HL-60/S4 (cell line): ENCODE measurements around the gene DOK3.

Experiments used
- in situ Hi-C: fragments of 300-500 bp; cut with MboI; formaldehyde crosslinking; loops from 2 replicates; pipeline ENCODE4 v1.14.3; 2022; ENCODE audit warnings: low sequenced_read_pairs

The DOK3 gene, protein sequence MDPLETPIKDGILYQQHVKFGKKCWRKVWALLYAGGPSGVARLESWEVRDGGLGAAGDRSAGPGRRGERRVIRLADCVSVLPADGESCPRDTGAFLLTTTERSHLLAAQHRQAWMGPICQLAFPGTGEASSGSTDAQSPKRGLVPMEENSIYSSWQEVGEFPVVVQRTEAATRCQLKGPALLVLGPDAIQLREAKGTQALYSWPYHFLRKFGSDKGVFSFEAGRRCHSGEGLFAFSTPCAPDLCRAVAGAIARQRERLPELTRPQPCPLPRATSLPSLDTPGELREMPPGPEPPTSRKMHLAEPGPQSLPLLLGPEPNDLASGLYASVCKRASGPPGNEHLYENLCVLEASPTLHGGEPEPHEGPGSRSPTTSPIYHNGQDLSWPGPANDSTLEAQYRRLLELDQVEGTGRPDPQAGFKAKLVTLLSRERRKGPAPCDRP

DNA sequence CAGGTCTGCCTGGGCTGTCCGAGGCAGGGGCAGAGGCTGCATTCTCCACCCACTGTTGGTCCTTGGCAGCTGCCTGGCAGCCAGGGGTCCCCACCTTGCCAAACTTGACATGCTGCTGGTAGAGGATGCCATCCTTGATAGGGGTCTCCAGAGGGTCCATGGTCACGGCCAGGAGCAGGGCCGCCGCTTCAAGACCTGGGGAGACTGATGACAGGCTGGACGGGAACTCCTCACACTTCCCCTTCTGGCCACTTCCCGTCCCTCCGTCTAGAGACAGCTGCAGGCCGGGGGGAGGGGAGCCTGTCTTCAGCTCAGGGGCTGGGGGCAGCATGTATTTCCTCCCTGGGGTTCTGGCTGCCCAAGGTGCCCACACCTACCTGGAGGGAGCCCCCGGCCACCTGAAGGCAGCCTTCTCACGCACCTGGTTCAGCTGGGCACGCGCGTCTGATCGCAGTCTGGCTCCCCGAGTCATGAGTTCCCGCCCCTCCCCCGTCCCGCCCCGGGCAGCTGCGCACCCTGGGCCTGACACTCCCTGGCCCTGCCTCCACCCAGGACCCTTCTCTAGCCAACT, at the start of gene DOK3:
Gene DOK3, minus strand, starts transcription at position 446 of the 571 bp plus-strand sequence. Its CDS starts 286 bp downstream, at position 160.
- in situ Hi-C loops, result no loop called here

DNA sequence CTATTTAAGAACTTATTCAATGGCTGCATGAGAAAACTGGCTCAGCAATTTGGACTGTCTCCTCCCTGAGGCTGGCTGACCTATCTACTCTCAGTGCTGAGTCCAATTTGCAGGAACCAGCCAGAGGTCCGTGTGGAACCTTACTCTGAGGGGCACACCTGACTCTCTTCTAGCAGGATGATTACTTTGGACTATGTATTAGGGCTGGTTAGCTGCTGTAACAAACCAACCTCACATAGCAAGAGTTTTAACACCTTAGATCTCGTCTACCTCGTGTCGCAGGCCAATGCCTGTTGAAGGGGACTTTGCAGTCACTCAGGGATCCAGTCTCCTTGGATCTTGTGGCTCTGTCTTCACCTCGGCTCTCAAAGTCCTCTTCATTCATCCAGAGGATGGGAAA, 48.2 kb upstream of the DOK3 start:
- in situ Hi-C loops, result no loop called here

DNA sequence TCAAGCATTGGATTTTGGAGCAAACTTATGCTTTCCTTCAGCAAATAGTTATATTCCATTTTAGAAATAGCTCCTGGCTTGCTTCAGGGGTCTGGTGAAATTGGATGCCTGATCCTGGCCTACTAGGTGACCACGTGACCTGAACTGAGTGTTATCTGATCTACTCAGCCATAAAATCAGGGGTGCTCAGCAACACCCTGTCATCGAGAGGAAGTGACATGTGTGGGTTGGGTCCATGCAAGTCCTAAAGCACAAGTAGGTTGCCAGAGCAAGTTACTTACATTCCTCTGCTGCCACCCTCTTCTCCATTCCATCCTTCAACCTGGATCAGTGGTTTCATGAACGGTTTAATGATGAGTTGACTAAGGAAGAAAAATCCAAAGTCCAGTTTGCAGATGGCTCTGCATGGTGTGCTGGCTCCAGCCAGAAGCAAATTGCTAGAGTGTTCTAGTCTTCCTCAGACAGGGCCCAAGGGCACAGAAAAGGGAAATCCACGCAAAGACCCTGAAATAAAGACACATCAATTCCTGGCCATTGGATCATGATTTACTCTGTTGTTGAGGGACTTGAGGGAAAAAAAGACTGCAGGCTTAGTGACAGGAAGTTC, 47.5 kb upstream of the DOK3 start:
- in situ Hi-C loops, result no loop called here

DNA sequence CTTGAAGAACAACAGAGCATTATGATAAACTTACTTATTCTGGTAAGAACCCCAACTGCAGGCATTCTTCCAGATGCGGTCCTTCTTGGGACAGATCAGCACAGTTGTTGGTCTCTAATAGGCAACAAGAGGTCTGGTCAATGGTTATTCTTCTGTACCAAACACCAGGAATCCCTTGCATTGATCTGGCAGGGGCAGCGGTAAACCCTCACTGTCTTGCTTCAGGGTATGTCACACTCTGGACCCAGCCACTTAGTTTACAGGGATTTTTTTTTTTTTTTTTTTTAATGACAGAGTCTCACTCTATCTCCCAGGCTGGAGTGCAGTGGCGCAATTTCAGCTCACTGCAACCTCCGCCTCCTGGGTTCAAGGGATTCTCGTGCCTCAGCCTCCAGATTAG, 46.0 kb upstream of the DOK3 start:
- in situ Hi-C loops, result no loop called here

GRCh38 chr5:177555228-177555627, 45.6 kb upstream of the DOK3 start:
- in situ Hi-C loops, result no loop called here

DNA sequence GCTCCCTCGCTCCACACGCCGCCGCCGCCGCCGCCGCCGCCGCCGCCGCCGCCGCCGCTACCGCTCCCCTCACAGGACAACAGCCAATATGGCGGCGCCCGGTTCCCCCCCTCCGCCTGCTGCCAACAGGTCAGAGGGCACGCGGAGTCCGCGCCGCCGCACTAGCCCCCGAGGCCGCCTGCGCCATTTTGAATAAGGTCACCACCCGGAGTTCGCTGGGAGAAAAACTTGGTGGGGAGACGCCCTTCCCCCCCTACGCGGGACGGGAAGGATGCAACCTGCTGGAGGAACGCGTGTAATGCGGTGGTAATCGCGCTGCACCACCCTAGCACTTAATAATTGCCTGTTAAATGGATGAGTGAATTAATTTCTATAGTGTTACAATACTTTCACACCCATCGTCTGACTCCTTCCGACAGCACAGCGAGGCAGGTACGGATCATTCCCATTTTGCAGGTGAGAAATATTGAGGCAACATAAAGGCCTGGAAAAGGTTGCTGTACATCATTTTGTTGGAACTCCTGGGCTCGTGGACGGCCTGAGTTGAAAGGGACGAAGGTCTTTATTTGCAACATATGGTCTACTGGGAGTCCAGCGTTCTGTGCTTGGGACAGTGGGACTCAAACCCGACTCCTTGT, 45.0 kb upstream of the DOK3 start, which contains the start of gene FAM193B:
Gene FAM193B, minus strand, starts transcription at position 90 of the 638 bp plus-strand sequence. CDS start 105 bp downstream, outside the sequence.
- in situ Hi-C loops, result no loop called here

GRCh38 chr5:177553671-177554429, 44.2 kb upstream of the DOK3 start:
- in situ Hi-C loops, result no loop called here

DNA sequence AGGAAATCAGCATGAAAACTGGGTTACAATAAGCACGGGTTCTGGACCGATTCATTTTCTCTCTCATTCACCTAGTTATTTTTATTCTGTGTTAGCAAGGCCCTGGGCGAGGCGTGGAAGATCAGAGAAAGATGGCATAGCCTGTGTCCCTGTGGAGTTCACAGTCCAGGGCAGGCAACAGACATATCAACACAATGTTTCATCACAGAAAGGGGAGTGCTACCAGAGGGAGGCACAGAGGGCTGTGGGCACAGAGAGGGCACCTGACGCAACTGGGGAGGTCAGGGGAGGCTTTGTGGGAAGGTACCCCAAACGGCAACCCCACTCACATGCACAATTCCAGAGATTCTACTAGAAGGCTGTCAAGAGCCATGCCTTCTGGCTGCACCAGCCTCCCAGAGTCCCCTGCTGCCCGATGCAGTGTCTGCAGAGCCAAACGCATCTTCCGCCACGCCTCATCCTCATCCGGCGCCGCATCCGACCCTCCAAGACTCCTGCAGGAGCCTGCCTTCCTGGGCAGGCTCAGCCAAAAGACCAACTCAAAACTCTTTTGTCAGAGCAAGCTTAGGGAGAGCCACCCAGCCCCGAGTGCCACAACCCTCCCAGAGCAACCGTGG, 43.3 kb upstream of the DOK3 start:
- in situ Hi-C loops, result no loop called here

GRCh38 chr5:177550122-177550521, 40.5 kb upstream of the DOK3 start:
- in situ Hi-C loops, result no loop called here

- in situ Hi-C loops, result no loop called here
Observed at GRCh38 chr5:177548495-177548894, 38.9 kb upstream of the DOK3 start.

DNA sequence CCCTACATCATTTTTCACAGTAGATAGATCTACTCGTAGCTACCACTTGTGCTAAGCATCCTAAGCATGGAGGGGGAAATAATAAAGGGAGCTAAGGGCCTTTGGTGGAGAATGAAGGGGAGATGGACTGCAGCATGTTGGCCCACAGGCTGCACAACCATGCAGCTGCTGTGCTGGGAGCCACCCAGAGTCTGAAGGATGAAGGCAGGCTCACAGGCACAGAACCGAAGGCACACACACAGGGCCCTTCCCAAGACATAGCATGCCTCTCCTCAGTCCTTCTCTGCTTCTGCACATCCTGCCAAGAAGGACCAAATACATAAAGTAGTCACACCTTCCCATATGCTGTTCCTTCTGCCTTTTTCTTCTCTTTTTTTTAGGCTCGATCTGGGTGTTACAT, 38.1 kb upstream of the DOK3 start:
- in situ Hi-C loops, result no loop called here

GRCh38 chr5:177546258-177546741, 36.7 kb upstream of the DOK3 start:
- in situ Hi-C loops, result no loop called here

GRCh38 chr5:177545487-177546257, 36.0 kb upstream of the DOK3 start:
- in situ Hi-C loops, result no loop called here

DNA sequence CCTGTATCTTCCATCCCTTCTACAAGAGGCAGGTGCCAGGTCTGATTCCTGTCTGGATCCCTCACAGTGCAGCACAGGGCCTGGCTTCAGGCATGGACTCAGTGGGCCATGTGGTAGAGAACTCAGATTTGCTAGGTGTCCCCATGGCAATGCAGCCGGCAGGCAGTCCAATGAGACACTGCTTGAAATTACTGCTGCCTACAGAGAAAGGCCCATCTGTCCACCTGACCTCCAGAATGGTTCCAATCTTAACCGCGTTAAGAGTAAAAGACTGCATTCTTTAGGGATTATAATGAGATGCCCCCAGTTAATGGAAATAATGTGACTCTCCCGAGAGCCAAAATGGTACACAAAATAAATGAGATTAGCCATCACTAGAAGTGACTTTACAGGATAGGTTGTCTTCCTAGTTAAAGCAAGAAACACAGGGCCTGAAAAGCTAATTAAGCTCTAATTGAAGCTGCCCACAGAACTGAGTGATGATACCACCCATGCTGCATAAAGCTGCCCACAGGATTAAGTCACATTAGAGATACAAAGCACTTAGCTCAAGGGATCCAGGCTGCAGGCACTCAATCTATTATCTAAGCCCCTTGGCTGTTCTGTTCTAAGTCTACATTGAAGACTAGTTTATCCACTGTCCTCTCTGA, 33.3 kb upstream of the DOK3 start:
- in situ Hi-C loops, result no loop called here

GRCh38 chr5:177540438-177540837, 30.8 kb upstream of the DOK3 start:
- in situ Hi-C loops, result no loop called here

GRCh38 chr5:177539411-177539810, 29.8 kb upstream of the DOK3 start:
- in situ Hi-C loops, result no loop called here

GRCh38 chr5:177538876-177539275, 29.2 kb upstream of the DOK3 start:
- in situ Hi-C loops, result no loop called here

DNA sequence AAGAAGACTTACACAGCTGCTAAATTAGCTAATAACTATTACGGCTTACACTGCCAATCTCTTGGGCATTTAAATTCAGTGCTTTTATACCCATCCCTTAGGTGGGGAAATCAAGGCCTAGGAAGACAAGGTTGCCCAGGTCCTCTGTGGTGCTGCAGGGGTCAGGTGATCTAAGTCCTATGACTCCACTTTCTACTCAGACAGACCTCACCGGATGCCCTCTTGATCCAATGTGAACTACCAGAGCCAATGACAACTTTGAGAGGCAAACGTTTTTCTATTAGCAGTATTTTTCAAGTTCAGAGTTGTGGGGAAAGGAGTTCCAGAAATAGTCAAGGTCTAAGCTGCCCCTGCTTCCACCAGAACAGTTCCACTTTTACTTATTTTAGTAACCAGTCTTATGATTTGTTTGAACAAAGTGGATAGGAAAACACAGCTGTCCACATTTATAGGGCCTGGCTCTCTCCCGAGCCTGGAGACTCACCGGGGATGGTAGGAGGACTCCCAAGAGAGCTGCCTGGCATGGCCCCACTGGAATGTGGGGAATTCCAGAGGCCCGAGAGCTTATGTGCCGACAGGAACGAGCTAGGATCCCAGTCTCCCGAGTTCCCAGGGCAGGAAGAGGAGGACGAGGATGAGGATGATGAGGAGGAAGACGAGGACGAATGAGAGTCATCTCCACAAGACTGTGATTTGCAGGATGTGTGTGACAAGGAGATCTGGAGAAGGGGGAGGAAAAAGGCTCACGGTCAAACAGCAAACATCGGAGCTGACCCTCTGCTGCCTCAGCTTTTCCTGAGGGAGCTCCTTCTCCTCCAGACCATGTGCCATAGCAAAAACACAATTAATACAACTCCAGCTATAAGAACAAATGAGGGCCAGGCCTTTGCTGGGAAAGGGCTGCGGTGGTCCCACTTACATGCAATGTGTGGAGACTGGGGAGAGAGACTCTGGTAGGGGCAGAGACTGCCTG, 28.0 kb upstream of the DOK3 start:
- in situ Hi-C loops, result no loop called here
